HepG2 (cell line): ENCODE data around the gene WSCD1. TPM values are rescaled to one million over a fixed set of nuclear protein-coding genes. Genes with fewer than 3 reads are reported as not detected.

Experiments used
- ATAC-seq: fragments of 200-7000 bp; cut with Tn5 transposase; 3 replicates; pipeline ENCODE4 v1.9.1; 2020; ENCODE audit warnings: mild to moderate bottlenecking, moderate library complexity
- BruUV-seq: library from RNA; stranded (reverse); fragments of 400-500 nt; replicated peaks from 2 replicates; lab custom pipeline; 2021; lab: Mats Ljungman, UMichigan
- CTCF ChIA-PET: fragments of 300-600 bp; formaldehyde crosslinking; extraction: SDS; loops from one replicate; lab custom pipeline; 2021; ENCODE audit warnings: low total read pairs, inconsistent platforms, low intra/inter-chr PET ratio; lab: Yijun Ruan, JAX
- POLR2A ChIA-PET: fragments of 350-600 bp; sonication (Branson Sonifier 250); formaldehyde crosslinking; loops from one replicate; lab custom pipeline; 2020; ENCODE audit warnings: antibody characterized with exemption, inconsistent platforms; lab: Yijun Ruan, JAX
- DNase-seq: peaks from one replicate; pipeline ENCODE4 v3.0.0-alpha.2; 2015; ENCODE audit warnings: low spot score
- FAIRE-seq: peaks from 3 replicates; lab custom pipeline; 2011; peaks lifted over from hg19 to GRCh38; lab: Jason Lieb, UNC
- H2AFZ ChIP-seq: one replicate; pipeline ENCODE4 v1.6.1; 2011; ENCODE audit warnings: low read length, inconsistent platforms
- H3K27ac ChIP-seq: fragments of 300-600 bp; 3 replicates; pipeline ENCODE4 v1.8.0; 2011; ENCODE audit warnings: mixed run types, mild to moderate bottlenecking, mixed read lengths, low read length, inconsistent platforms; ENCODE audit not compliant: insufficient read depth; ENCODE audit errors: extremely low read length
- H3K27me3 ChIP-seq, 2 experiments: fragments of 200-600 bp in 1 of 2; 2 replicates in 1 of 2; 3 replicates in 1 of 2; pipeline versions ENCODE4 v1.6.0 to v1.8.0; 2011; ENCODE audit warnings: low read length in 2 of 2, mild to moderate bottlenecking in 2 of 2, moderate library complexity in 2 of 2, inconsistent platforms in 1 of 2; ENCODE audit not compliant: insufficient read depth in 2 of 2, control insufficient read depth in 1 of 2
- H3K36me3 ChIP-seq, 2 experiments: fragments of 200-600 bp in 1 of 2; replicated peaks in 1 of 2; 2 replicates in 1 of 2; 3 replicates in 1 of 2; pipeline versions ENCODE4 v1.5.1 to v1.8.0; 2011; ENCODE audit warnings: low read length in 2 of 2, inconsistent platforms in 1 of 2; ENCODE audit not compliant: insufficient read depth in 2 of 2, control insufficient read depth in 1 of 2
- H3K4me1 ChIP-seq: 2 replicates; pipeline ENCODE4 v1.5.1; 2012; ENCODE audit warnings: low read length, inconsistent platforms; ENCODE audit not compliant: insufficient read depth
- H3K4me2 ChIP-seq: 2 replicates; pipeline ENCODE4 v1.6.0; 2011; ENCODE audit warnings: low read depth, low read length, inconsistent platforms
- H3K4me3 ChIP-seq, 3 experiments: fragments of 200-600 bp in 1 of 3; sonication (generic), shearing (Covaris generic) in 1 of 3; replicated peaks in 1 of 3; 2 replicates each; pipeline ENCODE4 v1.5.1; 2011 to 2016; ENCODE audit warnings: low read length in 3 of 3, inconsistent platforms in 2 of 3, low read depth in 2 of 3, mild to moderate bottlenecking in 2 of 3, control low read depth in 1 of 3, mixed read lengths in 1 of 3; ENCODE audit not compliant: insufficient read depth in 1 of 3
- H3K79me2 ChIP-seq: one replicate; pipeline ENCODE4 v1.6.1; 2011; ENCODE audit warnings: low read length, inconsistent platforms; ENCODE audit not compliant: insufficient read depth
- H3K9ac ChIP-seq: 2 replicates; pipeline ENCODE4 v1.6.0; 2011; ENCODE audit warnings: mild to moderate bottlenecking, low read depth, low read length, inconsistent platforms; ENCODE audit not compliant: insufficient read depth
- H3K9me3 ChIP-seq: 2 replicates; pipeline ENCODE4 v1.5.1; 2012; ENCODE audit warnings: mild to moderate bottlenecking, low read length
- H4K20me1 ChIP-seq: 2 replicates; pipeline ENCODE4 v1.6.0; 2011; ENCODE audit warnings: inconsistent platforms, mild to moderate bottlenecking, low read length, moderate library complexity; ENCODE audit not compliant: insufficient read depth
- EZH2 ChIP-seq: conservative IDR thresholded peaks from 2 replicates; pipeline ENCODE4 v1.6.1; 2012; ENCODE audit warnings: mild to moderate bottlenecking, low read depth, low read length, moderate library complexity
- HHEX ChIP-seq: IDR thresholded peaks from 2 replicates; pipeline ENCODE4 v1.6.1; 2016; ENCODE audit warnings: control low read depth
- HOXD1 ChIP-seq: sonication (generic); formaldehyde crosslinking; IDR thresholded peaks from 2 replicates; pipeline ENCODE4 v1.5.0; 2020; ENCODE audit warnings: missing genetic modification reagents
- PAF1 ChIP-seq: IDR thresholded peaks from 2 replicates; pipeline ENCODE4 v1.6.1; 2016; ENCODE audit warnings: missing genetic modification reagents, missing compliant biosample characterization
- PHF5A ChIP-seq: IDR thresholded peaks from one replicate; pipeline ENCODE4 v1.6.1; 2018; ENCODE audit warnings: low read depth, missing genetic modification reagents; ENCODE audit not compliant: unreplicated experiment
- SIX1 ChIP-seq: sonication (generic); formaldehyde crosslinking; IDR thresholded peaks from 2 replicates; pipeline ENCODE4 v1.4.0; 2020; ENCODE audit warnings: missing genetic modification reagents, borderline replicate concordance
- TGIF2 ChIP-seq: IDR thresholded peaks from 2 replicates; pipeline ENCODE4 v1.6.1; 2016; ENCODE audit warnings: control low read depth, missing compliant biosample characterization
- ZBTB7B ChIP-seq: sonication (generic); formaldehyde crosslinking; IDR thresholded peaks from 2 replicates; pipeline ENCODE4 v1.4.0; 2020; ENCODE audit warnings: missing genetic modification reagents
- ZFP36L2 ChIP-seq: sonication (generic); formaldehyde crosslinking; IDR thresholded peaks from 2 replicates; pipeline ENCODE4 v1.4.0; 2020; ENCODE audit warnings: missing genetic modification reagents
- ZNF234 ChIP-seq: sonication (generic); formaldehyde crosslinking; conservative IDR thresholded peaks from 2 replicates; pipeline ENCODE4 v1.5.1; 2020; ENCODE audit warnings: mild to moderate bottlenecking, missing genetic modification reagents
- ZNF367 ChIP-seq: sonication (generic); formaldehyde crosslinking; IDR thresholded peaks from 2 replicates; pipeline ENCODE4 v1.4.0; 2020; ENCODE audit warnings: missing genetic modification reagents, borderline replicate concordance
- ZNF530 ChIP-seq: sonication (generic); formaldehyde crosslinking; IDR thresholded peaks from 2 replicates; pipeline ENCODE4 v1.5.0; 2020; ENCODE audit warnings: low read depth, mild to moderate bottlenecking, missing genetic modification reagents
- ZNF788 ChIP-seq: sonication (generic); formaldehyde crosslinking; IDR thresholded peaks from 2 replicates; pipeline ENCODE4 v1.5.0; 2020; ENCODE audit warnings: mild to moderate bottlenecking, missing genetic modification reagents, borderline replicate concordance
- ZNF879 ChIP-seq: sonication (generic); formaldehyde crosslinking; IDR thresholded peaks from 2 replicates; pipeline ENCODE4 v1.8.1; 2023; ENCODE audit warnings: missing genetic modification reagents
- ZSCAN30 ChIP-seq: sonication (generic); formaldehyde crosslinking; IDR thresholded peaks from 2 replicates; pipeline ENCODE4 v1.5.0; 2020; ENCODE audit warnings: mild to moderate bottlenecking, missing genetic modification reagents
- WGBS: methylation state at CpG from one replicate; pipeline ENCODE4 v1.1.6; 2017; ENCODE audit warnings: low lambda C conversion rate; 5-methylcytosine and 5-hydroxymethylcytosine counted together
- in situ Hi-C: cut with HindIII; loops from 2 replicates; pipeline ENCODE4 v1.10.0; 2017; ENCODE audit warnings: low pct_unique_long_range_greater_than_20kb; ENCODE audit not compliant: extremely low pct_ligation_motif_present
- intact Hi-C: fragments of 100-400 bp; cut with micrococcal nuclease; formaldehyde crosslinking; loops from one replicate; pipeline ENCODE4 v1.10.0; 2022; ENCODE audit not compliant: unreplicated experiment
- polyA plus RNA-seq, 8 experiments: library from polyadenylated mRNA; depleted of rRNA in 3 of 8; stranded (reverse) in 7 of 8; unstranded in 1 of 8; fragments of >200 nt; fragmentation: Illumina TruSeq in 4 of 8; extraction: Trizol in 4 of 8; gene quantifications; 2 replicates each; pipeline versions ENCODE4 v1.2.1 to v1.2.3, GENCODE V29; 2011 to 2016; ENCODE audit warnings: low read depth in 4 of 8, missing spikeins in 1 of 8, mixed read lengths in 1 of 8; ENCODE audit not compliant: insufficient read depth in 1 of 8
- total RNA-seq, 5 experiments: library from RNA; depleted of rRNA; stranded (reverse); fragments of >200 nt; fragmentation: Illumina TruSeq; extraction: Trizol; gene quantifications; 2 replicates each; pipeline ENCODE4 v1.2.3, GENCODE V29; 2016; ENCODE audit warnings: low read depth in 1 of 5
- TF ChIP-seq, protein P1 (sequence below): sonication (generic); formaldehyde crosslinking; IDR thresholded peaks from 2 replicates; pipeline ENCODE4 v1.9.0; 2021; ENCODE audit warnings: missing genetic modification reagents, borderline replicate concordance
- TF ChIP-seq, protein P2 (sequence below), 2 experiments: IDR thresholded peaks; 2 replicates each; pipeline ENCODE4 v1.6.1; 2011 to 2012; ENCODE audit warnings: low read length in 2 of 2, borderline replicate concordance in 1 of 2, low read depth in 1 of 2, mild to moderate bottlenecking in 1 of 2, moderate library complexity in 1 of 2

The WSCD1 gene
- total and polyA plus RNA-seq, 2 of the 13 experiments (the other 11 are each of a cell fraction or from before 2014, with no cell fraction given), result 0.24 to 2.7 TPM

DNA sequence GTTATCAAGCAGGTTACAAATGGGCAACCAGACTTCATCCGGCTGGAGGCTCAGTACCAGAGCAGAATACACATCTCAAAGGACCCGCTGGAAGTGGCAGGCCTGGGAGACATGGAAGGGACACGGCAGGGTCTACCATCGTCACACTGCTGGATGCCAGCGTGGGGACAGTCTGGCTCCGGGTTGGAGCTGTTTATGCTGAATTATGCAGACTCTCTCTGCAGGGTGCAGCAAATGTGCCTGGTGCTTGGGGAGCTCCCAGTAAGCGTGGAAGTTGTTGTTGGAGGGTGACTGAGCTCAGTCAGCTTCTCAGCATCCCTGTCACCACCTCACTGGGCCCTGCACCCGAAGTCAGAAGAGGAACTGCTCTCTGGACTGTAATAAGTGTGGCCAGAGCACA lies 12.2 kb downstream of the WSCD1 start:
- 32% methylated on average over 6 of the region's 8 CpGs for WGBS
- CTCF ChIA-PET, result no interaction called here

More for the DNA sequence above, 12.2 kb downstream of the WSCD1 start:
- TF ChIP-seq ZNF367 (CRISPR knock-in tag) (no peak), SIX1 (no peak), HHEX (no peak), HOXD1 (CRISPR knock-in tag) (no peak), ZNF879 (CRISPR knock-in tag) (no peak), EZH2 (no peak), PHF5A (CRISPR knock-in tag) (no peak), PAF1 (CRISPR knock-in tag) (no peak), ZNF234 (CRISPR knock-in tag) (no peak), ZNF788 (no peak), ZNF530 (CRISPR knock-in tag) (no peak), ZSCAN30 (CRISPR knock-in tag) (no peak), ZBTB7B (CRISPR knock-in tag) (no peak), TGIF2 (CRISPR knock-in tag) (no peak), ZFP36L2 (CRISPR knock-in tag) (no peak)
- TF ChIP-seq, protein P1, sequence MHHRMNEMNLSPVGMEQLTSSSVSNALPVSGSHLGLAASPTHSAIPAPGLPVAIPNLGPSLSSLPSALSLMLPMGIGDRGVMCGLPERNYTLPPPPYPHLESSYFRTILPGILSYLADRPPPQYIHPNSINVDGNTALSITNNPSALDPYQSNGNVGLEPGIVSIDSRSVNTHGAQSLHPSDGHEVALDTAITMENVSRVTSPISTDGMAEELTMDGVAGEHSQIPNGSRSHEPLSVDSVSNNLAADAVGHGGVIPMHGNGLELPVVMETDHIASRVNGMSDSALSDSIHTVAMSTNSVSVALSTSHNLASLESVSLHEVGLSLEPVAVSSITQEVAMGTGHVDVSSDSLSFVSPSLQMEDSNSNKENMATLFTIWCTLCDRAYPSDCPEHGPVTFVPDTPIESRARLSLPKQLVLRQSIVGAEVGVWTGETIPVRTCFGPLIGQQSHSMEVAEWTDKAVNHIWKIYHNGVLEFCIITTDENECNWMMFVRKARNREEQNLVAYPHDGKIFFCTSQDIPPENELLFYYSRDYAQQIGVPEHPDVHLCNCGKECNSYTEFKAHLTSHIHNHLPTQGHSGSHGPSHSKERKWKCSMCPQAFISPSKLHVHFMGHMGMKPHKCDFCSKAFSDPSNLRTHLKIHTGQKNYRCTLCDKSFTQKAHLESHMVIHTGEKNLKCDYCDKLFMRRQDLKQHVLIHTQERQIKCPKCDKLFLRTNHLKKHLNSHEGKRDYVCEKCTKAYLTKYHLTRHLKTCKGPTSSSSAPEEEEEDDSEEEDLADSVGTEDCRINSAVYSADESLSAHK, result no peak
- TF ChIP-seq, protein P2, sequence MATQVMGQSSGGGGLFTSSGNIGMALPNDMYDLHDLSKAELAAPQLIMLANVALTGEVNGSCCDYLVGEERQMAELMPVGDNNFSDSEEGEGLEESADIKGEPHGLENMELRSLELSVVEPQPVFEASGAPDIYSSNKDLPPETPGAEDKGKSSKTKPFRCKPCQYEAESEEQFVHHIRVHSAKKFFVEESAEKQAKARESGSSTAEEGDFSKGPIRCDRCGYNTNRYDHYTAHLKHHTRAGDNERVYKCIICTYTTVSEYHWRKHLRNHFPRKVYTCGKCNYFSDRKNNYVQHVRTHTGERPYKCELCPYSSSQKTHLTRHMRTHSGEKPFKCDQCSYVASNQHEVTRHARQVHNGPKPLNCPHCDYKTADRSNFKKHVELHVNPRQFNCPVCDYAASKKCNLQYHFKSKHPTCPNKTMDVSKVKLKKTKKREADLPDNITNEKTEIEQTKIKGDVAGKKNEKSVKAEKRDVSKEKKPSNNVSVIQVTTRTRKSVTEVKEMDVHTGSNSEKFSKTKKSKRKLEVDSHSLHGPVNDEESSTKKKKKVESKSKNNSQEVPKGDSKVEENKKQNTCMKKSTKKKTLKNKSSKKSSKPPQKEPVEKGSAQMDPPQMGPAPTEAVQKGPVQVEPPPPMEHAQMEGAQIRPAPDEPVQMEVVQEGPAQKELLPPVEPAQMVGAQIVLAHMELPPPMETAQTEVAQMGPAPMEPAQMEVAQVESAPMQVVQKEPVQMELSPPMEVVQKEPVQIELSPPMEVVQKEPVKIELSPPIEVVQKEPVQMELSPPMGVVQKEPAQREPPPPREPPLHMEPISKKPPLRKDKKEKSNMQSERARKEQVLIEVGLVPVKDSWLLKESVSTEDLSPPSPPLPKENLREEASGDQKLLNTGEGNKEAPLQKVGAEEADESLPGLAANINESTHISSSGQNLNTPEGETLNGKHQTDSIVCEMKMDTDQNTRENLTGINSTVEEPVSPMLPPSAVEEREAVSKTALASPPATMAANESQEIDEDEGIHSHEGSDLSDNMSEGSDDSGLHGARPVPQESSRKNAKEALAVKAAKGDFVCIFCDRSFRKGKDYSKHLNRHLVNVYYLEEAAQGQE (IDR thresholded peaks at IDR 0.05; ENCODE audit: borderline replicate concordance in 1 of 2, low read depth in 1 of 2, low read length in 2 of 2), result no peak
- no peak overlapping the region for H2AFZ ChIP-seq
- H3K9ac ChIP-seq, result no peak overlapping the region
- H4K20me1 ChIP-seq, result no peaks in the 10 kb centered on the region
- DNase-seq, result no peak
- no peaks in the 10 kb centered on the region for H3K4me1 ChIP-seq
- H3K27ac ChIP-seq, result no peak overlapping the region
- BruUV-seq, result no TSS peak
- intact Hi-C loops, result no loop called here
- H3K79me2 ChIP-seq, result no peaks in the 10 kb centered on the region
- H3K9me3 ChIP-seq, result no peaks in the 10 kb centered on the region
- FAIRE-seq, result no peak
- H3K27me3 ChIP-seq, result peaks cover 0 to 13% of the 10 kb centered on the region in 2 experiments; a peak in 3 of 5 replicates
- ATAC-seq, result no peak
- POLR2A ChIA-PET, result no interaction called here
- no peak overlapping the region for H3K4me3 ChIP-seq
- H3K4me2 ChIP-seq, result no peak overlapping the region
- in situ Hi-C loops, result no loop called here
- no peaks in the 10 kb centered on the region for H3K36me3 ChIP-seq
